WTC11 (cell line): ENCODE data around the gene SPATA2L. TPM values are rescaled to one million over a fixed set of nuclear protein-coding genes. Genes with fewer than 3 reads are reported as not detected.

Source experiments
- ATAC-seq: fragments of 200-7000 bp; cut with Tn5 transposase; 2 replicates; pipeline ENCODE4 v1.10.0; 2021; ENCODE audit warnings: mild to moderate bottlenecking, moderate library complexity
- CTCF ChIA-PET: fragments of 300-600 bp; sonication (Branson Sonifier 250); formaldehyde crosslinking; loops from one replicate; lab custom pipeline; 2021; ENCODE audit warnings: antibody characterized with exemption; lab: Charles Lee
- POLR2A ChIA-PET: fragments of 350-600 bp; sonication (Branson Sonifier 250); formaldehyde crosslinking; loops from one replicate; lab custom pipeline; 2021; ENCODE audit warnings: antibody characterized with exemption; lab: Charles Lee
- DNase-seq: peaks from one replicate; pipeline ENCODE4 v3.0.0; 2021; ENCODE audit warnings: low spot score
- H3K27ac Mint-ChIP-seq: 2 replicates; pipeline ENCODE4 v1.8.0; 2021; ENCODE audit warnings: mixed read lengths
- H3K27me3 Mint-ChIP-seq: 2 replicates; pipeline ENCODE4 v1.8.0; 2021; ENCODE audit warnings: low read depth, mild to moderate bottlenecking, moderate library complexity, mixed read lengths
- H3K36me3 Mint-ChIP-seq: 2 replicates; pipeline ENCODE4 v1.8.0; 2021; ENCODE audit warnings: mixed read lengths
- H3K4me1 Mint-ChIP-seq: 2 replicates; pipeline ENCODE4 v1.8.0; 2022; ENCODE audit warnings: mixed read lengths
- H3K4me3 Mint-ChIP-seq: 2 replicates; pipeline ENCODE4 v1.8.0; 2021; ENCODE audit warnings: mild to moderate bottlenecking, moderate library complexity, mixed read lengths
- H3K9me3 Mint-ChIP-seq: 2 replicates; pipeline ENCODE4 v1.8.0; 2021; ENCODE audit warnings: mixed read lengths
- CBFB ChIP-seq: sonication (generic); formaldehyde crosslinking; IDR thresholded peaks from 2 replicates; pipeline ENCODE4 v1.8.1; 2022; ENCODE audit warnings: mild to moderate bottlenecking, low read depth, missing genetic modification reagents
- E2F1 ChIP-seq: sonication (generic); formaldehyde crosslinking; IDR thresholded peaks from 2 replicates; pipeline ENCODE4 v1.8.0; 2022; ENCODE audit warnings: mild to moderate bottlenecking, missing genetic modification reagents
- EMX1 ChIP-seq: fragments of 250-450 bp; sonication (Bioruptor Pico); IDR thresholded peaks from 2 replicates; pipeline ENCODE4 v1.8.0; 2021; ENCODE audit warnings: mild to moderate bottlenecking
- HMGA2 ChIP-seq: fragments of 250-450 bp; sonication (Bioruptor Pico); IDR thresholded peaks from 2 replicates; pipeline ENCODE4 v1.4.0; 2021; ENCODE audit warnings: mild to moderate bottlenecking, moderate library complexity
- HMGXB4 ChIP-seq: sonication (generic); formaldehyde crosslinking; IDR thresholded peaks from 2 replicates; pipeline ENCODE4 v1.8.1; 2023; ENCODE audit warnings: mild to moderate bottlenecking, moderate library complexity, missing genetic modification reagents
- NFATC4 ChIP-seq: fragments of 250-450 bp; sonication (Bioruptor Pico); IDR thresholded peaks from 2 replicates; pipeline ENCODE4 v1.9.0; 2021; ENCODE audit warnings: mild to moderate bottlenecking
- NFE2L1 ChIP-seq: sonication (generic); formaldehyde crosslinking; IDR thresholded peaks from 2 replicates; pipeline ENCODE4 v1.8.1; 2023; ENCODE audit warnings: missing genetic modification reagents
- NR2C2 ChIP-seq: sonication (generic); formaldehyde crosslinking; IDR thresholded peaks from 2 replicates; pipeline ENCODE4 v1.8.0; 2022; ENCODE audit warnings: mild to moderate bottlenecking, missing genetic modification reagents
- OVOL2 ChIP-seq: fragments of 250-450 bp; sonication (Bioruptor Pico); IDR thresholded peaks from 2 replicates; pipeline ENCODE4 v1.9.0; 2021; ENCODE audit warnings: mild to moderate bottlenecking, borderline replicate concordance
- PREB ChIP-seq: sonication (generic); formaldehyde crosslinking; IDR thresholded peaks from 2 replicates; pipeline ENCODE4 v1.8.1; 2022; ENCODE audit warnings: mild to moderate bottlenecking, missing genetic modification reagents, moderate library complexity, borderline replicate concordance
- SMAD3 ChIP-seq: sonication (generic); formaldehyde crosslinking; IDR thresholded peaks from 2 replicates; pipeline ENCODE4 v1.8.0; 2022; ENCODE audit warnings: missing genetic modification reagents, mild to moderate bottlenecking, borderline replicate concordance
- ZBTB21 ChIP-seq: sonication (generic); formaldehyde crosslinking; IDR thresholded peaks from 2 replicates; pipeline ENCODE4 v1.8.1; 2023; ENCODE audit warnings: mild to moderate bottlenecking, missing genetic modification reagents, borderline replicate concordance
- ZNF671 ChIP-seq: fragments of 250-450 bp; sonication (Bioruptor Pico); IDR thresholded peaks from 2 replicates; pipeline ENCODE4 v1.8.0; 2021; ENCODE audit warnings: mild to moderate bottlenecking
- total RNA-seq: library from RNA; stranded (reverse); gene quantifications from 3 replicates; pipeline ENCODE4 v1.2.3, GENCODE V29; 2021
- TF ChIP-seq, protein P1 (sequence below): fragments of 200-600 bp; IDR thresholded peaks from 2 replicates; pipeline ENCODE4 v1.8.0; 2022; ENCODE audit warnings: antibody characterized with exemption
- TF ChIP-seq, protein P2 (sequence below): sonication (generic); formaldehyde crosslinking; IDR thresholded peaks from 2 replicates; pipeline ENCODE4 v1.8.0; 2023; ENCODE audit warnings: mild to moderate bottlenecking, missing genetic modification reagents
- TF ChIP-seq, protein P3 (sequence below): sonication (generic); formaldehyde crosslinking; IDR thresholded peaks from 2 replicates; pipeline ENCODE4 v1.8.1; 2022; ENCODE audit warnings: mild to moderate bottlenecking, moderate library complexity, missing genetic modification reagents
- TF ChIP-seq, protein P4 (sequence below): sonication (generic); formaldehyde crosslinking; IDR thresholded peaks from 2 replicates; pipeline ENCODE4 v1.8.0; 2023; ENCODE audit warnings: missing genetic modification reagents
- TF ChIP-seq, protein P5 (sequence below): sonication (generic); formaldehyde crosslinking; IDR thresholded peaks from 2 replicates; pipeline ENCODE4 v1.8.1; 2022; ENCODE audit warnings: missing genetic modification reagents, borderline replicate concordance
- TF ChIP-seq, protein P6 (sequence below): sonication (generic); formaldehyde crosslinking; IDR thresholded peaks from 2 replicates; pipeline ENCODE4 v1.8.1; 2023; ENCODE audit warnings: mild to moderate bottlenecking, missing genetic modification reagents
- TF ChIP-seq, protein P7 (sequence below): sonication (generic); formaldehyde crosslinking; IDR thresholded peaks from 2 replicates; pipeline ENCODE4 v1.8.0; 2022; ENCODE audit warnings: mild to moderate bottlenecking, missing genetic modification reagents

The SPATA2L gene
- total RNA-seq, 1 experiment from 2014 or later: 15.7 TPM

DNA sequence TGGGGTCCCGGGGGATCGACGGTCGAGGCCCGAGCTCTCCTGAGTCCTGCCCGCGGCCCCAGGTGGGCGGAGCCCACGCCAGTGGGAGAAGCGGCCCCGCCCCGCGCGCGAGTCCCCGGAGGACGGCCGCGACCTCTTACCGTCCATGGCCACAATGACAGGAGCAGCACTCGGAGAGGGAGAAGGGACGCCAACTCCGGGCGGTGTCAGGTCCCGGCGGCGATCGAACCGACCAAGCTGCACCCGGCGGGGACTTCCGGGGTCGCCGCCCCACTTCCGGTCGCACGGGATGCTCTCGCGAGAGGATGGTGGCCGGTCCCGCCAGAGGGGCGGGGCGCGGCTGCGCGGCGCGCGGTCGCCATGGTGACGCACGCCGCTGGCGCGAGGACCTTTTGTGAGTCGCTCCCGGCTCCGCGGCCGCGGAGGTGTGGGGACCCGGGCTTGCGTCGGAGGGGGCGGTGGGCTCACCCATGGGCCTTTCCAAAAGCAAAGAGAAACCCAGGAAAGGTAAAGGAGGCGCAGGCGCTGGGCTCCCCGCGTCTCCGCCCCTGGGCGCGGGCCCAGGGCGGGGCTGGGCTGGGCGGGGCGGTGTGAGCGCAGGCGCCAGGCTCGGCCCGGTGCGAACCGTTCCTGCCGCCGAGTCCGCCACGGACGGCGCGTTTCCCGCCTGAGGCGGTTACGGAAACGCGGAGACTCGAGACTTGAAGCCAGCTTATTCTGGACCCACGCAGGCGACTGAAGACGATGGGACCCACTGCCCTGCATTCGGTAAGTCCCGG lies 43.9 kb downstream of the SPATA2L start, which contains the start of the genes CHMP1A and SPATA33:
TSS of gene CHMP1A (minus strand) at position 267 of the 779 bp plus-strand sequence. CDS start at position 147, 120 bp downstream.
TSS of gene SPATA33 (plus strand) at position 395 of the 779 bp plus-strand sequence. CDS start at position 471, 76 bp downstream.
- H3K27ac Mint-ChIP-seq: peak within 1 kb of the TSS; percentile 32; the same call in 1 of the 2 replicates
- H3K27me3 Mint-ChIP-seq: no peaks in the 10 kb centered on the region
- H3K4me3 Mint-ChIP-seq: peak within 1 kb of the TSS; percentile 86
- DNase-seq (peak; percentile 89), ATAC-seq (peak; percentile 91)
- peaks cover 6% of the 10 kb centered on the region for H3K4me1 Mint-ChIP-seq
- H3K9me3 Mint-ChIP-seq: peaks cover 12% of the 10 kb centered on the region
- peaks cover 37% of the 10 kb centered on the region for H3K36me3 Mint-ChIP-seq
- ChIA-PET POLR2A (interaction anchor here (1.0 kb wide), 2 partner anchors 42 to 52 kb away, joined by 3 read pairs; no protein-coding TSS in a partner anchor), CTCF (interaction anchor here (1.1 to 1.5 kb wide), 5 partner anchors 42 to 100 kb away, joined by 3 to 6 read pairs (median 4); no protein-coding TSS in a partner anchor)
- TF ChIP-seq CBFB (CRISPR knock-in tag) (no peak), NFATC4 (CRISPR knock-in tag) (no peak), HMGA2 (CRISPR knock-in tag) (no peak), E2F1 (CRISPR knock-in tag) (no peak), HMGXB4 (CRISPR knock-in tag) (0 out of 2 replicates have a peak, but pooled peaks have one; percentile 55), NR2C2 (CRISPR knock-in tag) (no peak), ZBTB21 (CRISPR knock-in tag) (no peak), OVOL2 (CRISPR knock-in tag) (no peak), NFE2L1 (no peak), PREB (CRISPR knock-in tag) (no peak), ZNF671 (no peak), SMAD3 (CRISPR knock-in tag) (no peak), EMX1 (no peak)
- TF ChIP-seq, protein P1, sequence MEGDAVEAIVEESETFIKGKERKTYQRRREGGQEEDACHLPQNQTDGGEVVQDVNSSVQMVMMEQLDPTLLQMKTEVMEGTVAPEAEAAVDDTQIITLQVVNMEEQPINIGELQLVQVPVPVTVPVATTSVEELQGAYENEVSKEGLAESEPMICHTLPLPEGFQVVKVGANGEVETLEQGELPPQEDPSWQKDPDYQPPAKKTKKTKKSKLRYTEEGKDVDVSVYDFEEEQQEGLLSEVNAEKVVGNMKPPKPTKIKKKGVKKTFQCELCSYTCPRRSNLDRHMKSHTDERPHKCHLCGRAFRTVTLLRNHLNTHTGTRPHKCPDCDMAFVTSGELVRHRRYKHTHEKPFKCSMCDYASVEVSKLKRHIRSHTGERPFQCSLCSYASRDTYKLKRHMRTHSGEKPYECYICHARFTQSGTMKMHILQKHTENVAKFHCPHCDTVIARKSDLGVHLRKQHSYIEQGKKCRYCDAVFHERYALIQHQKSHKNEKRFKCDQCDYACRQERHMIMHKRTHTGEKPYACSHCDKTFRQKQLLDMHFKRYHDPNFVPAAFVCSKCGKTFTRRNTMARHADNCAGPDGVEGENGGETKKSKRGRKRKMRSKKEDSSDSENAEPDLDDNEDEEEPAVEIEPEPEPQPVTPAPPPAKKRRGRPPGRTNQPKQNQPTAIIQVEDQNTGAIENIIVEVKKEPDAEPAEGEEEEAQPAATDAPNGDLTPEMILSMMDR: no peak
- TF ChIP-seq, protein P2, sequence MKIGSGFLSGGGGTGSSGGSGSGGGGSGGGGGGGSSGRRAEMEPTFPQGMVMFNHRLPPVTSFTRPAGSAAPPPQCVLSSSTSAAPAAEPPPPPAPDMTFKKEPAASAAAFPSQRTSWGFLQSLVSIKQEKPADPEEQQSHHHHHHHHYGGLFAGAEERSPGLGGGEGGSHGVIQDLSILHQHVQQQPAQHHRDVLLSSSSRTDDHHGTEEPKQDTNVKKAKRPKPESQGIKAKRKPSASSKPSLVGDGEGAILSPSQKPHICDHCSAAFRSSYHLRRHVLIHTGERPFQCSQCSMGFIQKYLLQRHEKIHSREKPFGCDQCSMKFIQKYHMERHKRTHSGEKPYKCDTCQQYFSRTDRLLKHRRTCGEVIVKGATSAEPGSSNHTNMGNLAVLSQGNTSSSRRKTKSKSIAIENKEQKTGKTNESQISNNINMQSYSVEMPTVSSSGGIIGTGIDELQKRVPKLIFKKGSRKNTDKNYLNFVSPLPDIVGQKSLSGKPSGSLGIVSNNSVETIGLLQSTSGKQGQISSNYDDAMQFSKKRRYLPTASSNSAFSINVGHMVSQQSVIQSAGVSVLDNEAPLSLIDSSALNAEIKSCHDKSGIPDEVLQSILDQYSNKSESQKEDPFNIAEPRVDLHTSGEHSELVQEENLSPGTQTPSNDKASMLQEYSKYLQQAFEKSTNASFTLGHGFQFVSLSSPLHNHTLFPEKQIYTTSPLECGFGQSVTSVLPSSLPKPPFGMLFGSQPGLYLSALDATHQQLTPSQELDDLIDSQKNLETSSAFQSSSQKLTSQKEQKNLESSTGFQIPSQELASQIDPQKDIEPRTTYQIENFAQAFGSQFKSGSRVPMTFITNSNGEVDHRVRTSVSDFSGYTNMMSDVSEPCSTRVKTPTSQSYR (CRISPR knock-in tag): no peak
- TF ChIP-seq, protein P3, sequence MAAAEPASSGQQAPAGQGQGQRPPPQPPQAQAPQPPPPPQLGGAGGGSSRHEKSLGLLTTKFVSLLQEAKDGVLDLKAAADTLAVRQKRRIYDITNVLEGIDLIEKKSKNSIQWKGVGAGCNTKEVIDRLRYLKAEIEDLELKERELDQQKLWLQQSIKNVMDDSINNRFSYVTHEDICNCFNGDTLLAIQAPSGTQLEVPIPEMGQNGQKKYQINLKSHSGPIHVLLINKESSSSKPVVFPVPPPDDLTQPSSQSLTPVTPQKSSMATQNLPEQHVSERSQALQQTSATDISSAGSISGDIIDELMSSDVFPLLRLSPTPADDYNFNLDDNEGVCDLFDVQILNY: peak; percentile 72
- TF ChIP-seq, protein P4, sequence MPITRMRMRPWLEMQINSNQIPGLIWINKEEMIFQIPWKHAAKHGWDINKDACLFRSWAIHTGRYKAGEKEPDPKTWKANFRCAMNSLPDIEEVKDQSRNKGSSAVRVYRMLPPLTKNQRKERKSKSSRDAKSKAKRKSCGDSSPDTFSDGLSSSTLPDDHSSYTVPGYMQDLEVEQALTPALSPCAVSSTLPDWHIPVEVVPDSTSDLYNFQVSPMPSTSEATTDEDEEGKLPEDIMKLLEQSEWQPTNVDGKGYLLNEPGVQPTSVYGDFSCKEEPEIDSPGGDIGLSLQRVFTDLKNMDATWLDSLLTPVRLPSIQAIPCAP (CRISPR knock-in tag): no peak
- TF ChIP-seq, protein P5, sequence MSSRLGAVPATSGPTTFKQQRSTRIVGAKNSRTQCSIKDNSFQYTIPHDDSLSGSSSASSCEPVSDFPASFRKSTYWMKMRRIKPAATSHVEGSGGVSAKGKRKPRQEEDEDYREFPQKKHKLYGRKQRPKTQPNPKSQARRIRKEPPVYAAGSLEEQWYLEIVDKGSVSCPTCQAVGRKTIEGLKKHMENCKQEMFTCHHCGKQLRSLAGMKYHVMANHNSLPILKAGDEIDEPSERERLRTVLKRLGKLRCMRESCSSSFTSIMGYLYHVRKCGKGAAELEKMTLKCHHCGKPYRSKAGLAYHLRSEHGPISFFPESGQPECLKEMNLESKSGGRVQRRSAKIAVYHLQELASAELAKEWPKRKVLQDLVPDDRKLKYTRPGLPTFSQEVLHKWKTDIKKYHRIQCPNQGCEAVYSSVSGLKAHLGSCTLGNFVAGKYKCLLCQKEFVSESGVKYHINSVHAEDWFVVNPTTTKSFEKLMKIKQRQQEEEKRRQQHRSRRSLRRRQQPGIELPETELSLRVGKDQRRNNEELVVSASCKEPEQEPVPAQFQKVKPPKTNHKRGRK (CRISPR knock-in tag): no peak
- TF ChIP-seq, protein P6, sequence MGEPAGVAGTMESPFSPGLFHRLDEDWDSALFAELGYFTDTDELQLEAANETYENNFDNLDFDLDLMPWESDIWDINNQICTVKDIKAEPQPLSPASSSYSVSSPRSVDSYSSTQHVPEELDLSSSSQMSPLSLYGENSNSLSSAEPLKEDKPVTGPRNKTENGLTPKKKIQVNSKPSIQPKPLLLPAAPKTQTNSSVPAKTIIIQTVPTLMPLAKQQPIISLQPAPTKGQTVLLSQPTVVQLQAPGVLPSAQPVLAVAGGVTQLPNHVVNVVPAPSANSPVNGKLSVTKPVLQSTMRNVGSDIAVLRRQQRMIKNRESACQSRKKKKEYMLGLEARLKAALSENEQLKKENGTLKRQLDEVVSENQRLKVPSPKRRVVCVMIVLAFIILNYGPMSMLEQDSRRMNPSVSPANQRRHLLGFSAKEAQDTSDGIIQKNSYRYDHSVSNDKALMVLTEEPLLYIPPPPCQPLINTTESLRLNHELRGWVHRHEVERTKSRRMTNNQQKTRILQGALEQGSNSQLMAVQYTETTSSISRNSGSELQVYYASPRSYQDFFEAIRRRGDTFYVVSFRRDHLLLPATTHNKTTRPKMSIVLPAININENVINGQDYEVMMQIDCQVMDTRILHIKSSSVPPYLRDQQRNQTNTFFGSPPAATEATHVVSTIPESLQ (CRISPR knock-in tag): no peak
- TF ChIP-seq, protein P7, sequence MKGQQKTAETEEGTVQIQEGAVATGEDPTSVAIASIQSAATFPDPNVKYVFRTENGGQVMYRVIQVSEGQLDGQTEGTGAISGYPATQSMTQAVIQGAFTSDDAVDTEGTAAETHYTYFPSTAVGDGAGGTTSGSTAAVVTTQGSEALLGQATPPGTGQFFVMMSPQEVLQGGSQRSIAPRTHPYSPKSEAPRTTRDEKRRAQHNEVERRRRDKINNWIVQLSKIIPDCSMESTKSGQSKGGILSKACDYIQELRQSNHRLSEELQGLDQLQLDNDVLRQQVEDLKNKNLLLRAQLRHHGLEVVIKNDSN (CRISPR knock-in tag): peak; percentile 35; the same call in 1 of the 2 replicates
